Fibroblast of skin of left biceps (primary cell): ENCODE results near the gene ADPRM.
"Not testable (repeated sequence)": the region's sequence is repeated elsewhere in the genome, so short reads cannot be mapped to it uniquely, and the experiment has no call there.

Experiments
- DNase-seq, 2 experiments: peaks; one replicate each; pipeline ENCODE4 v3.0.0-alpha.2; 2013; ENCODE audit warnings: low read depth in 2 of 2

ADPRM gene

GRCh38 chr17:10699856-10700255, 2.5 kb downstream of the ADPRM start:
- DNase-seq: no peak

- DNase-seq: no peak
Measured at GRCh38 chr17:10702574-10702973, 5.2 kb downstream of the ADPRM start.

GRCh38 chr17:10705727-10706126, 8.3 kb downstream of the ADPRM start:
- DNase-seq: no peak

GRCh38 chr17:10713318-10713717, 15.9 kb downstream of the ADPRM start:
- no peak for DNase-seq

GRCh38 chr17:10716218-10716617, 18.8 kb downstream of the ADPRM start:
- DNase-seq: no peak

- DNase-seq: no peak
Measured at GRCh38 chr17:10718547-10718946, 21.2 kb downstream of the ADPRM start.

GRCh38 chr17:10724546-10725195, 27.3 kb downstream of the ADPRM start:
- DNase-seq: no peak

- DNase-seq: no peak
Measured at GRCh38 chr17:10725262-10725661, 27.9 kb downstream of the ADPRM start.

- no peak for DNase-seq
Measured at GRCh38 chr17:10726196-10726595, 28.8 kb downstream of the ADPRM start.

- no peak for DNase-seq
Measured at GRCh38 chr17:10727192-10727591, 29.8 kb downstream of the ADPRM start.

GRCh38 chr17:10728331-10728892, 31.0 kb downstream of the ADPRM start:
- DNase-seq: no peak

- DNase-seq: peak; percentile 21 to 30
Measured at GRCh38 chr17:10729334-10730193, 32.2 kb downstream of the ADPRM start, which contains the start of gene TMEM220. Gene TMEM220 (minus strand): TSS chr17:10730023. CDS start chr17:10729851, 172 bp downstream.

GRCh38 chr17:10730247-10730646, 32.9 kb downstream of the ADPRM start:
- DNase-seq: not testable (repeated sequence)

- no peak for DNase-seq
Measured at GRCh38 chr17:10731408-10731879, 34.0 kb downstream of the ADPRM start.

- not testable (repeated sequence) for DNase-seq
Measured at GRCh38 chr17:10732121-10732520, 34.7 kb downstream of the ADPRM start.

- no peak for DNase-seq
Measured at GRCh38 chr17:10733666-10734065, 36.3 kb downstream of the ADPRM start.

GRCh38 chr17:10735251-10735650, 37.9 kb downstream of the ADPRM start:
- no peak for DNase-seq

GRCh38 chr17:10735821-10736220, 38.4 kb downstream of the ADPRM start:
- DNase-seq: no peak

- peak; percentile 7 to 12 for DNase-seq
Measured at GRCh38 chr17:10737168-10737622, 39.8 kb downstream of the ADPRM start.

- DNase-seq: no peak
Measured at GRCh38 chr17:10737736-10738135, 40.3 kb downstream of the ADPRM start.

GRCh38 chr17:10738521-10739258, 41.3 kb downstream of the ADPRM start:
- no peak for DNase-seq

GRCh38 chr17:10739386-10739785, 42.0 kb downstream of the ADPRM start:
- no peak for DNase-seq
